Nephron progenitor cell (in vitro differentiated cells): ENCODE results near the gene ADGRA1.

ENCODE experiments used
- DNase-seq: peaks from one replicate; pipeline ENCODE4 v3.0.0; 2021
- H3K27ac Mint-ChIP-seq: 2 replicates; pipeline ENCODE4 v1.8.0; 2021; ENCODE audit warnings: mild to moderate bottlenecking, moderate library complexity, mixed read lengths
- H3K27me3 Mint-ChIP-seq: 2 replicates; pipeline ENCODE4 v1.8.0; 2021; ENCODE audit warnings: mild to moderate bottlenecking, low read depth, mixed read lengths; ENCODE audit not compliant: poor library complexity
- H3K36me3 Mint-ChIP-seq: 2 replicates; pipeline ENCODE4 v1.8.0; 2021; ENCODE audit warnings: low read depth, mixed read lengths
- H3K4me1 Mint-ChIP-seq: 2 replicates; pipeline ENCODE4 v1.8.0; 2021; ENCODE audit warnings: mixed read lengths
- H3K4me3 Mint-ChIP-seq: 2 replicates; pipeline ENCODE4 v1.8.0; 2021; ENCODE audit warnings: mild to moderate bottlenecking, moderate library complexity, mixed read lengths
- H3K9me3 Mint-ChIP-seq: 2 replicates; pipeline ENCODE4 v1.8.0; 2021; ENCODE audit warnings: mild to moderate bottlenecking, moderate library complexity, mixed read lengths
- CTCF ChIP-seq: fragments of 200-600 bp; sonication (generic); IDR thresholded peaks from 2 replicates; pipeline ENCODE4 v1.5.0; 2021; ENCODE audit warnings: antibody characterized with exemption

Gene ADGRA1

DNA sequence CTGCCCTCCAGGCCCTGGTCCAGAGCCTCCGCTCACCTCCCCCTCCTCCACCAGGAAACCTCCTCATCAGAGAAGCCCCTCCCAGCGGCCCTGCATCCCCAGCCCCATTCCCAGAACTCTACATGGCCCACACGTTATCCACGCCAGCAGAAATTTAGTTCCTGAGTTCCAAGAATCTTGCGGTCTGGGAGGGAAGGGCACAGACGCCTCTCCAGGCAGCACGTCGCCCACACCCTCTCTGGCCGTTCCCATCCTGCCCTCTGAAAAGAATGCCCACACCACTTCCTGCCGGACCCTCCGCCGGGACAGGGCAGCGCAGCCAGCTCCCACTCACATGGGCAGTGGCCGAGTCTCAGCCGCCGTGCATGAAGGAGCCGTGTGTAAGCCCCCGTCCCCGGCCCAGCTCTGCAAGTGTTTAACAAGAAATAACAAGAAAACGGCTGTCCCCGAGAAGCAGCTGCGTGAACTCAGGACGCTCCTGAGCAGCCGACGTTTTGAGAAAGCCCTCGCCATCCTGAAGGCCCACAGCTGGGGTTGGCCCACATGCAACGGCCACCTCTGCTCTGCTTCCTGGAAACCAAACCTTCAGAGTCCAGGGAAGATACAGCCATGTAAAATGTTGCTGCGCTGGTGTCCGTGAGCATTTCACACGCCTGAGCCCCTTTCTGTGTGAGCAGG, 17.4 kb downstream of the ADGRA1 start:
- Mint-ChIP-seq H3K9me3 (peaks cover 36% of the 10 kb centered on the region), H3K27ac (no peak overlapping the region)
- no peak for TF ChIP-seq CTCF

GRCh38 chr10:133105686-133106390, 18.1 kb downstream of the ADGRA1 start:
- H3K9me3 Mint-ChIP-seq = peaks cover 41% of the 10 kb centered on the region
- no peak overlapping the region for H3K27ac Mint-ChIP-seq
- H3K4me1 Mint-ChIP-seq = peaks cover 25% of the 10 kb centered on the region

More for the DNA sequence above, 17.4 kb downstream of the ADGRA1 start:
- H3K4me1 Mint-ChIP-seq = peaks cover 28% of the 10 kb centered on the region
- DNase-seq = no peak
- no peak overlapping the region for H3K4me3 Mint-ChIP-seq
- H3K27me3 Mint-ChIP-seq = peaks cover 36% of the 10 kb centered on the region
- peaks cover 8% of the 10 kb centered on the region for H3K36me3 Mint-ChIP-seq

GRCh38 chr10:133106516-133106915, 18.8 kb downstream of the ADGRA1 start:
- Mint-ChIP-seq H3K9me3 (peaks cover 42% of the 10 kb centered on the region), H3K36me3 (peaks cover 8% of the 10 kb centered on the region), H3K27ac (no peak overlapping the region), H3K4me1 (peaks cover 21% of the 10 kb centered on the region), H3K4me3 (no peak overlapping the region), H3K27me3 (peaks cover 24% of the 10 kb centered on the region)
- no peak for DNase-seq
- no peak for TF ChIP-seq CTCF

More at GRCh38 chr10:133105686-133106390, 18.1 kb downstream of the ADGRA1 start:
- Mint-ChIP-seq H3K36me3 (peaks cover 8% of the 10 kb centered on the region), H3K4me3 (no peak overlapping the region), H3K27me3 (peaks cover 29% of the 10 kb centered on the region)
- no peak for DNase-seq
- no peak for TF ChIP-seq CTCF

DNA sequence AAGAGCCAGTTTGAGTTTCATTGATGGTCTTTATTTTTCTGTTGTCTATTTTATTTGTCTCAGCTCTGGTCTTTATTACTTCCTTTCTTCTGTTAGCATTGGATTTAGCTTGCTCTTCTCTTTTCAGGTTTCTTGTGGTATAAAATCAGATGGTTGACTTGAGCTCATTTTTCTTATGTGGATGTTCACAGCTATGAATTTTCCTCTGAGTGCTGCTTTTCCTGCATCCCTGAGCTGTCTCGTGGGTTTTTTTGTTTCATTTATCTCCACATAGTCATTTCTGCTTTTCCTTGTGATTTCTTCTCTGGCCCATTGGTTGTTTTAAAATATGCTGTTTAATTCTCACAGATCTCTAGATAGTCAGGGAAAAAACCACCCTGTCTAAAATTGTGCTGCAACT, 19.7 kb downstream of the ADGRA1 start:
- no peak overlapping the region for H3K4me3 Mint-ChIP-seq
- no peak for DNase-seq
- TF ChIP-seq CTCF = no peak
- H3K36me3 Mint-ChIP-seq = peaks cover 8% of the 10 kb centered on the region
- H3K4me1 Mint-ChIP-seq = peaks cover 15% of the 10 kb centered on the region
- H3K27me3 Mint-ChIP-seq = peaks cover 16% of the 10 kb centered on the region
- peaks cover 51% of the 10 kb centered on the region for H3K9me3 Mint-ChIP-seq
- no peak overlapping the region for H3K27ac Mint-ChIP-seq

- H3K27ac Mint-ChIP-seq = no peak overlapping the region
- peaks cover 8% of the 10 kb centered on the region for H3K36me3 Mint-ChIP-seq
- H3K9me3 Mint-ChIP-seq = peaks cover 58% of the 10 kb centered on the region
- H3K27me3 Mint-ChIP-seq = peaks cover 14% of the 10 kb centered on the region
- H3K4me1 Mint-ChIP-seq = peaks cover 6% of the 10 kb centered on the region
- TF ChIP-seq CTCF = no peak
- H3K4me3 Mint-ChIP-seq = no peak overlapping the region
- no peak for DNase-seq
Measured at GRCh38 chr10:133109711-133110110, 22.0 kb downstream of the ADGRA1 start.
